Effector CD4-positive, alpha-beta T cell (primary cell): ENCODE measurements around the gene DOCK4.
"Not testable (repeated sequence)": the region's sequence is repeated elsewhere in the genome, so short reads cannot be mapped to it uniquely, and the experiment has no call there.

Experiments used
- DNase-seq: peaks from one replicate; pipeline ENCODE4 v3.0.0-alpha.2; 2020
- total RNA-seq: gene quantifications from one replicate; lab custom pipeline; 2026; lab: John Stamatoyannopoulos, UW

DOCK4 gene
- total RNA-seq, result 0.56 reads per million

GRCh38 chr7:112206238-112206990, at the start of gene DOCK4, which contains the start of gene ZNF277:
Gene DOCK4, minus strand, starts transcription at chr7:112206399. Its CDS starts 261 bp downstream, at chr7:112206138.
Gene ZNF277, plus strand, starts transcription at chr7:112206695. Its CDS starts 22 bp downstream, at chr7:112206717.
- peak; percentile 99 for DNase-seq

DNA sequence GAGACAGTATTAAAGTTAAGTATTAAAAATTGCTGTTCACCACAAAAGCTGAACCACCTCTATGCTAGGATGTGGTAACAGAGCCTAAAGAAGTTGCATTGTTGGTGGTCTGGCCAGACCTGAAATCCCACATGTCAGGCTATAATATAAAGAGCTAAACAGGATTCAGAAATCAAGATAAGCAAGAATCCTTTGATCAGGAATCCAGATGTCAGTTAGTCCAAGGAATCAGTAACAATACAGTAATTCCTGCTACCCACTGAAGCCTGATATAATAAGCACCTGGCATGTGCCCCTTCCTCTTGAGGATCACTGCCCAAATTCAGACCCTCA, 49.2 kb upstream of the DOCK4 start:
- no peak for DNase-seq

DNA sequence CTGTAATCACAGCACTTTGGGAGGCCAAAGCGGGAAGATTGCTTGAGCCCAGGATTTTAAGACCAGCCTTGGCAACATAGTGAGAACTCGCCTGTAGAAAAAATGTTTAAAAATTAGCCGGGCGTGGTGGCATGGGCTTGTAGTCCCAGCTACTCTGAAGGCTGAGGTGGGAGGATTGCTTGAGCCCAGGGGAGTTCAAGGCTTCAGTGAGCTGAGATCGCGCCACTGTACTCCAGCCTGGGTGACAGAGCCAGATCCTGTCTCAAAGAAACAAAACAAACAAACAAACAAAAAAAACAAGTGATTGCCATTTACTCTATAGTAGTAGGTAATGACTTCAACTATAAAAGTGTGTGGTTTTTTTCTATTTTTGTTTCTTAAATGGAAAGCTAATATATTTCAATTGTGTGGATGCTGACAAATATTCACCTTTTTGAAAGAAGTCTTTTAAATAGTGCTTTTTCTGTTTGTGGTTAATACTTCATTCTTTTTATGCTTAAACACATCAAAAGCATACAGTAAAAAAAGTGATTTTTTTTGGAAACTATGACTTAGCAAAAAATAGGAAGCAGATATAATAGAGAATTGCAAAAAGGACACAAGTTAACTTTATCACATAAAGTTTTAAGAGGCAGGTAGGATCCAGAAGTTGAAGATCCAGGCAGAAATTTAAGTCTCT, 48.6 kb upstream of the DOCK4 start:
- DNase-seq, result no peak

GRCh38 chr7:112254156-112254555, 48.0 kb upstream of the DOCK4 start:
- DNase-seq, result no peak

- DNase-seq, result no peak
These were observed 46.5 kb upstream of the DOCK4 start for GRCh38 chr7:112252691-112253090.

- no peak for DNase-seq
These were observed 45.9 kb upstream of the DOCK4 start for GRCh38 chr7:112252141-112252540.

GRCh38 chr7:112249967-112250366, 43.8 kb upstream of the DOCK4 start:
- not testable (repeated sequence) for DNase-seq

GRCh38 chr7:112248598-112248997, 42.4 kb upstream of the DOCK4 start:
- no peak for DNase-seq

GRCh38 chr7:112238852-112239610, 32.8 kb upstream of the DOCK4 start:
- DNase-seq, result no peak

DNA sequence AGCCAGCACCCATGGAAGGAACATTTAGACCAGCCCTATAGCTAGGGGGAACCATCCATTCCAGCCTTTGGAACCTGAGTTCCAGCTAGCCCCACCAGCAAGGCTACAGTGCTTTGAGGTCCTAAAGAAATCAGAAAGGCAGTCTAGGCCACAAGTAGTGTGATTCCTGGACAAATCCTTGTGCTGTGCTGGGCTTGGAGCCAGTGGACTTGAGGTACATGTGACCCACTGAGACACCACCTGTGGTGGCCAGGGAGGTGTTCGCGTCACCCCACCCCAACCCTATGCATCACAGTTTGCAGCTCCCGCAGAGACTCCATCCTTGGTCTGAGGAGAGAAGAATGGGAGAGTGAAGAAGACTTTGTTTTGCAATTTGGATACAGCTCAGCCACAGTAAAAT, 32.1 kb upstream of the DOCK4 start:
- DNase-seq, result no peak

- no peak for DNase-seq
These were observed 30.4 kb upstream of the DOCK4 start for GRCh38 chr7:112236597-112236996.

GRCh38 chr7:112234147-112234546, 27.9 kb upstream of the DOCK4 start:
- DNase-seq, result no peak

DNA sequence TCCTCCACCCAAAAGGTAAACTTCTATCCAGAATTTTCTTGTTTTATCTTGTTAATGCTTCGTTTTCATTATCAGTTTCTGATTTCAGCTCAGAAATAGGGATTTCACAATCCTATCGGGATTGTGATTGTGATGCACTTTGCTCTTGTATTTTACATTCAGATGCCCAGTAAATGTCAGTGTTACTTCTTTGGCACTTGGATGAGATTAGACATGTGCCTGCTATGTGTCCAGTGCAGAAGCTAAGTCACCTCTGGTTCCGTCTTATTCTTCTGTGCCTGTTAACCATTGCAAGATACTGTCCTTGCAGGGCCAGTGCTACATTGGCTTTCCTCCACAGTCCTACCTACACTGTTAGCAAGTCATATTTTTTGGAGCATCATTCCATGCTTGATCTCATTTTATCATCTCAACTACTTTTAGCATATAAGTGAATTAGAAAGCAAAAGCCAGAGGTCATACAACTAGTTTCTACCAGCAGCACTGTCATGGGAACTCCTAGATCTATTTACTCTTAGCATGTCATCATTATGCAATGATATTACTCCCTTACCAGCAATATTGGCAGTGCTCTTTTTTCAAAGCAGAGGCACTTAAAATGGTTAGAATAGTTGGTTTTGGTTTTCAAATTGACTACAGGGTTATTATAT, 27.0 kb upstream of the DOCK4 start:
- no peak for DNase-seq

- DNase-seq, result no peak
These were observed 26.2 kb upstream of the DOCK4 start for GRCh38 chr7:112232212-112232978.

- DNase-seq, result no peak
These were observed 22.4 kb upstream of the DOCK4 start for GRCh38 chr7:112228632-112229031.

DNA sequence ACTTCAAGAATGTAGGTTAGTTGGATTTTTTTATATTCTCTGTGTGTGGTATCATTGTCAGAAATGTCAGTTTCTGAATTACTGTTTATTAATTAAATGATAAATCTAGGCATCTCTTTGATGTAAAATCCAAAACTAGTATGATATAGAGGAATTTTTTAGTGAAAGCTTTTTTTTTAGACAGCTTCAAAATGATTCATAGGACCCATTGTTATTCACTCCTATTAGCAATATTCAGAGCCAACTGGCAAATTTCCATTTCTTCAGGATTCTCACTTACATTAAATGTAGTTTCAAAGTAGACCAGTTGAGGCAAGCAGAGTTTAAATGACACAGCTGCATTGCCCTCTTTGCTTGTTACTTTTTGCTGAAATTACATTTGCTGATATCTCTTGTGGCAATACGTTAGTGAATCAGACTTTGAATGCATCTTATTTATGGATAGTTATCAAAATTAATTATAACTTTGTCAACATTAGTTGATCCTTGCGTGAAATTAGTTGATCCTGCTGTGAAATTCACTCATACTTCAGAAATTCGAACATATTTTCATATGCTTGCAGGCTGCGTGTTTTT, 20.6 kb upstream of the DOCK4 start:
- DNase-seq, result no peak

GRCh38 chr7:112225006-112225405, 18.8 kb upstream of the DOCK4 start:
- DNase-seq, result no peak

DNA sequence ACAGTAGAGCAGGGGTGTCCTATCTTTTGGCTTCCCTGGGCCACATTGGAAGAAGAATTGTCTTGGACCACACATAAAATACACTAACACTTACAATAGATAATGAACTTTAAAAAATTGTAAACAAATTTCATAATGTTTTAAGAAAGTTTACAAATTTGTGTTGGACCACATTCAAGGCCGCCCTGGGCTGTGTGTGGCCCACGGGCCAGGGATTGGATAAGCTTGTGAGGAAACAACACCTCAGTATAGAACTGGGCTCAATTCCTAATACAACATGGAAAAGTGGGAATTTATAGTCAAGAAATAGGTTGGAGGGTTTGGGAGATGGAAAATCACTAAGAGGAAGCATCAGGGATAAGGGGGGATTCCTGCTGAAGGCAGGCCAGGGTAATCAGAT, 18.0 kb upstream of the DOCK4 start:
- DNase-seq, result no peak

DNA sequence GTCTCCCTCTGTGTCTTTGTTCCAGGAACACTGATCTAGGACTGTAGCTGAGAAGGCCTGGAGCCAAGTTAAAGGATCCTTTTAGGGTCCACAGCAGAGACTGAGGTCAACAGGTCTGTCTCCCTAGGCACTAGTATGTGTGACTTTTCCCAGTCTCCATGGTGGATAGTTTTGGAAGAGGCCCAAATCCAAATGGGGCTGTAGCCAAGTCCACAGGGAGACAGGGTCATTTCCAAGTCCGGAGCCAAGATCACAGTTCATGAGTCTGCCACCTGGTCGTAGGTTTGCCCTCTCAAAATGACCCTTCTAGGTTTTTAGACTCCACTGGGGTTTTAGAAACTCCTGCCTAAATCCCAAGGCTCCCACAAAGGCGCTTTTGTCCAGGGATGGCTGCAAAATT, 17.1 kb upstream of the DOCK4 start:
- DNase-seq, result no peak

DNA sequence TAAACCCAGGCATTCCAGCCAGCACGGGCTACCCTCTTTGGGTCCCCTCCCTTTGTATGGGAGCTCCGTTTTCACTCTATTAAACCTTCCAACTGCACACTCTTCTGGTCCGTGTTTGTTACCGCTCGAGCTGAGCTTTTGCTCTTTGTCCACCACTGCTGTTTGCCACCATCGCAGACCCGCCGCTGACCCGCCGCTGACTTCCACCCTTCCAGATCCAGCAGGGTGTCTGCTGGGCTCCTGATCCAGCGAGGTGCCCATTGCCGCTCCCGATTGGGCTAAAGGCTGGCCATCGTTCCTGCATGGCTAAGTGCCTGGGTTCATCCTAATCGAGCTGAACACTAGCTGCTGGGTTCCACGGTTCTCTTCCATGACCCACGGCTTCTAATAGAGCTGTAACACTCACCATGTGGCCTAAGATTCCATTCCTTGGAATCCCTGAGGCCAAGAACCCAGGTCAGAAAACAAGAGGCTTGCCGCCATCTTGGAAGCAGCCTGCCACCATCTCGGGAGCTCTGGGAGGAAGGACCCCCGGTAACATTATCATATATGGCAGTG, 14.8 kb upstream of the DOCK4 start:
- no peak for DNase-seq

DNA sequence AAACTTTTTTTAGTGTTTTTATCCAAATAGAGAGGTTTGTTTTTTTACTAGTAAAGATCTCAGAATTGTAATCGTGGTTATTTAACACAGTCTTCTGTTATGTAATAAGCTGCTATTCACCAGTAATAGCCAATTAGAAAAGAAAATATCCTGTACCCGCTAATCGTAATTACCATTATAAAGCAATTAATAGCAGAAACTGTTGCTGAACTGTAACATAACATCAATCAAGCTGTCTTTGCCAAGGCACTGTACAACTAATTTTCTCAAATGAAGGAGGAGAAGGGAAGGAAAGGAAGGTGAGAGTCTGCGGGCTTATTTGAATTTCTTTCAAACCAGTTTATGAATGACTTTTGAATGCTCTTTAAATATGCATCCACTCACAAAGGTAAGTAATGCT, 9.6 kb upstream of the DOCK4 start:
- no peak for DNase-seq

DNA sequence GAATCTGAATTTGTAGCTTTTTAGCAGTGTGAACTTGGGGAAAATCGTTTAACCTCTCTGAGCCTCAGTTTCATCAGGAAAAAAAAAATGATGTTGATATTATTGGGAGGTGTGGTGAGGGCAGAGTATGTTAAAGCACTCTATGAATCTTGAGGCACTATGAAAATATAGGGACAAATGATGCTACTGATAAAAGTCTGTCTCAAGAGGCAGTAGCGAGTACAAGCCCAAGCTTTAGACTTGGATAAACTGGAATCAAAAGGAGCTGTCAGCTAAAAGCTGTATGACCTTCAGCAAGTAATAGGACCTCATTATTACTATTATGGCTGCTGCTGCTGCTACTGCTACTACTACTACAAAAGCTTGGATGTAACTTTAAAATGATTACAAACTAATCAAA, 8.7 kb upstream of the DOCK4 start:
- DNase-seq, result no peak
